Uterus (tissue), 2 donors: ENCODE results near the gene FLYWCH2.

Experiments
- CTCF ChIP-seq, 4 experiments: fragments of 200-600 bp in 2 of 4; fragments of 450-650 bp in 2 of 4; sonication (generic) in 2 of 4; IDR thresholded peaks; one replicate each; pipeline ENCODE4 v1.5.1; 2016 to 2019; ENCODE audit warnings: antibody characterized with exemption in 4 of 4, mild to moderate bottlenecking in 2 of 4, moderate library complexity in 1 of 4
- POLR2A ChIP-seq, 2 donors: fragments of 450-650 bp; IDR thresholded peaks; one replicate each; pipeline ENCODE4 v1.6.1; 2016; ENCODE audit warnings: antibody characterized with exemption in 2 of 2, mild to moderate bottlenecking in 1 of 2, moderate library complexity in 1 of 2

- TF ChIP-seq CTCF (IDR thresholded peaks at IDR 0.05) (no peak), POLR2A (IDR thresholded peaks at IDR 0.05) (no peak)
Measured at GRCh38 chr16:2939968-2940367, 57.0 kb downstream of the FLYWCH2 start.
